ENCODE results near the gene TMEM9.

TMEM9 gene

DNA sequence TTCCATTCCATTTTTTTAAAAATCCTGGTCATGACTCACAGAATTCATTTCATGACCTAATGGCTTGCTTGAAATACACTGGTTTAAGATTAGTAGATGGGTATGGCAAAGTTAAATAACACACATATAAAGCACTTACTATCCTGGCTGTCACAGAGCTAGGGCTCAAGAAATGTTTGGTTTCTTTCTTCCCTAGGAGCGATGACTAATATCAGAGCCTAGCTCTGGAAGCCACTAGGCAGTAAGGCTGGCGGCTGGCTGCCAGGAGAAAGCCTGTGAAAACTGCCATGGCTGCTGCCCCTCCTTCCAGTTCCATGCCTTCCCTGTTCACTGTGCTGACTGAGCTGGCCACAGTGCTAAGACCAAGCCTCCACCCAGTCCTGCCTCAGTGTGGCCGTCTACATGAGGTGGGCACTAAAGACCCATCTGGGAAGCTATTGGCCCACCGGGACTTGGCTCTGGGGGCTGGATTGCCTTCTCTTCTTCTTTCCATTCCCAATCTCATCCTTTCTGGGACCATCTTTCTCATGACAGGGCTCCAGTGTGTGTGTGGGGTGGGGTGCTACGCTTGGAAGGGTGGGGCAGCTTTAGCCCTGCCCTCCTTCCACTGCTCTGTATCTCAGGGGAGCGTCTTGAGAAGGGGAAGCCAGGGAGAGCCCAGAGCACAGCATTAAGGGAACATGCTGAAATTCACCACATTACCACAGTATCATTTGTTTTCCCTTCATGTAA, 16.5 kb downstream of the TMEM9 start:
- Mint-ChIP-seq H3K27ac (no peak overlapping the region), H3K36me3 (peaks cover 30 to 58% of the 10 kb centered on the region in 2 donors), H3K27me3 (no peaks in the 10 kb centered on the region), H3K4me3 (no peak overlapping the region), H3K4me1 (peaks cover 7 to 10% of the 10 kb centered on the region in 2 donors), H3K9me3 (no peaks in the 10 kb centered on the region)
- DNase-seq (no peak), ATAC-seq (replicated peaks) (no peak)

DNA sequence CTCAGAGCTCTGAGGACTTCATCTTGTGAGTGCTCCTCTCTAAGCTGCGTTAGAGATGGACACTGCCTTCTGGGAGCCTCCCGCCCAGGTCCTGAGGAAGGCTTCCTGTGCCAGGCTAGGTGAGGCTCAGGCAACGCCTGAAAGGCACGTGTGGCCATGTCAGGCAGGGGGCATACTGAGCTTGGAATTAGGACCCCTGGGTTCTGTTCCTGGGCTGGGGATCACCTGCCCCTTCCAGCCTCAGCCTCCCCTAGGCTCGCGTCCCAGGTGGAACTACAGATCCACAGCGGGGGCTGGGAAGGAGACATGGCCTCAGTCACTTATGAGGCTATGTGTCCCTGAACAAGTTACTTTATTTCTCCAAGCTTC, 17.3 kb downstream of the TMEM9 start:
- Mint-ChIP-seq H3K27ac (no peak overlapping the region), H3K27me3 (no peaks in the 10 kb centered on the region), H3K4me3 (no peak overlapping the region), H3K4me1 (peaks cover 7 to 10% of the 10 kb centered on the region in 2 donors), H3K36me3 (peaks cover 25 to 55% of the 10 kb centered on the region in 2 donors), H3K9me3 (peaks cover 0 to under 1% of the 10 kb centered on the region in 2 donors)
- DNase-seq, result no peak
- no peak for ATAC-seq (replicated peaks)

DNA sequence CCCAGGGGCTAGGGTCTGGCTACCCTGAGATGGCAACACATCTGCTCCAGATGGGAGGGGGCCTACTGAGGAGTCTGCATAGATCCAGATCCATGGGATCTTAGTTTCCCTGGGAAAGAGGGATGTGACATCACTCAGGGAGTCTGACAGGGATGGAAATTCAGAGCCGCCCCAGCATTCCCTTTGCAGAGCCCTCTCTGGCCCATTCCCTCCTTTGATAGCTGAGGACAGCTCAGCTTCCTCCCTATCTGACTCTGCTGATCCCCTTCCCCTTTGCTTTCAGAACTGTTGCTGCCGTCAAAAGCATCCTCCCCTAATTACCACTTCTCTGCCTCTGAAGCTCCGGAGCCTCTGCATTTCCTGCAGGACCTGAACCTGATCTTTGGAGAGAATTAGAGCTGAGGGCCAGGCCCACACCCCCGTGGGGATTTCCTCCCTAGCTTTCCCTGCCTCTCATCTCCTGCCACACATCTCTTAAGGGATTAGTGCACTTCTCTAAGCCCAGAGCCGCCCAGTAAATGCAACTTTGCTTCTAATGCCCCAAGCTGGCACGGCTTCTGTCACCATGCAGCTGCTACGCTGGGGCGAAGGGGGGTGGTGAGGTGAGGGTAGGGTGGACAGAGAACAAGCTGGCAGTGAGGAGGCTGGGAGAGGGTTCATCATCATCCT, 17.8 kb downstream of the TMEM9 start:
- H3K36me3 Mint-ChIP-seq, result peaks cover 25 to 57% of the 10 kb centered on the region in 2 donors

DNA sequence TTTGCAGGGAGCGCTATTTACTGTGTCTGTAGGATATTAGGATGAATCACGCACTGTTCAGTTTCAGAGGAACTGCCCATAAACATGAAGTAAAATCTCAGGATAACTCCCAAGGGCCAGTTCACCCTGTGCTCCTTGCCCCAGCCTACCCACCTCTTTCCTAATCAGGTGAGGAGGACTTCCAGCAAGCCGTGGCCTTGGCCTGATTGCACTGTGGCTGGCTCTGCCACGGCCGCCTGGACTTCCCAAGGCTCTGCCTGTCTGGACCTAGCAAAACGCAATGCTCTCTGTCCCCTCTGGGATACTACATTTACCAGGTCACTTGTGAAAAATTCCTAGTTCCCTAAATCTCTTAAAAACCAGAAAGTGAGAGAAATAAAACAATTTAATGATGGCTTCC, 19.9 kb downstream of the TMEM9 start:
- H3K4me1 Mint-ChIP-seq, result no peaks in the 10 kb centered on the region
- no peak overlapping the region for H3K4me3 Mint-ChIP-seq
- ATAC-seq (replicated peaks), result no peak
- no peak for DNase-seq
- H3K27me3 Mint-ChIP-seq, result no peaks in the 10 kb centered on the region
- H3K27ac Mint-ChIP-seq, result no peak overlapping the region
- peaks cover 20 to 43% of the 10 kb centered on the region in 2 donors for H3K36me3 Mint-ChIP-seq
- H3K9me3 Mint-ChIP-seq, result peaks cover 1 to 8% of the 10 kb centered on the region in 2 donors

More for the DNA sequence above, 17.8 kb downstream of the TMEM9 start:
- Mint-ChIP-seq H3K4me3 (no peak overlapping the region), H3K27ac (no peak overlapping the region), H3K9me3 (peaks cover 0 to 4% of the 10 kb centered on the region in 2 donors), H3K4me1 (peaks cover 7 to 10% of the 10 kb centered on the region in 2 donors), H3K27me3 (no peaks in the 10 kb centered on the region)
- ATAC-seq (replicated peaks) (no peak), DNase-seq (no peak)

DNA sequence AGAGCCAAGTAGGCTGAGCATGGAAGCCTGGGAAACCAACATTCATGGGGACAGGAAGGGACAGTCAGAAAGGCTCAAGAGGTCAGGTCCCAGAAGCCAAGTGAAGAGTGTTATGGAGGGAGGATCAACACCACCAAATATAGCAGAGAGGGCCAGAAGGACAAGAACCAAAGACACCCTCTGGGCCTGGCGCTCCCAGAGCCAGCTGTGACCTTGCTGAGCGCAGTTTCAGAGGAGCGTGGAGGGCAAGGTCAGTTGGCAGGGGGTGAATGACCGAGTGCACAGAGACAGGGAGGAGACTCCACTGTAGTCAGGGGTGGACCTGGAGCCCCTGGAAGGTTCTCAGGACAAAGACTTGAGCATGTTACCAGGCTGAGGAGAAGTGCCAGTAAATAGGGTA, 22.9 kb downstream of the TMEM9 start:
- H3K36me3 Mint-ChIP-seq, result peaks cover 14 to 36% of the 10 kb centered on the region in 2 donors
- ATAC-seq (replicated peaks), result no peak
- H3K27ac Mint-ChIP-seq, result no peak overlapping the region
- peaks cover 1 to 8% of the 10 kb centered on the region in 2 donors for H3K9me3 Mint-ChIP-seq
- no peak overlapping the region for H3K4me3 Mint-ChIP-seq
- no peaks in the 10 kb centered on the region for H3K4me1 Mint-ChIP-seq
- no peak for DNase-seq
- H3K27me3 Mint-ChIP-seq, result no peaks in the 10 kb centered on the region

DNA sequence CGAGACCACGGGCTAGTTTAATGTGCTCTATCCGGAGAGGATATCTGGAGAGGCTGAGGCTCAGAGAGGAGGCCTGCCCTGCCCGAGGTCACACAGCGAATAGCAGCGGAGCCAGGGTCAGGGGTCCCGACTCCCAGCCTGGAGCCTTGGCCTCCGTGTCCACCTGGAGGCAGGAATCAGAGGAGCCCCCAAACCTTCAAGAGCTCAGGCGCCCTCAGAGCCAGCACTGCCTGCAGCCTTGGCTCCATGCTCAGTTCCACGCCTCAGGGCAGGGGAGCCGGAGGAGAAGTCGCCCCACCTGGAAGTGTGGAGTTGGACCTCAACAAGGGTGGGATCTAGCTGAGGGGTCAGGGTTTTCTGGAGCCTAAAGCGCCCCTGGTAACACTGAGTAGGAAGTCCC, 25.3 kb downstream of the TMEM9 start:
- H3K36me3 Mint-ChIP-seq, result peaks cover 7 to 17% of the 10 kb centered on the region in 2 donors
- H3K27me3 Mint-ChIP-seq, result peaks cover 3 to 8% of the 10 kb centered on the region in 2 donors
- H3K27ac Mint-ChIP-seq, result no peak overlapping the region
- ATAC-seq (replicated peaks) (no peak), DNase-seq (no peak)
- H3K9me3 Mint-ChIP-seq, result peaks cover 1 to 8% of the 10 kb centered on the region in 2 donors
- no peaks in the 10 kb centered on the region for H3K4me1 Mint-ChIP-seq
- no peak overlapping the region for H3K4me3 Mint-ChIP-seq

DNA sequence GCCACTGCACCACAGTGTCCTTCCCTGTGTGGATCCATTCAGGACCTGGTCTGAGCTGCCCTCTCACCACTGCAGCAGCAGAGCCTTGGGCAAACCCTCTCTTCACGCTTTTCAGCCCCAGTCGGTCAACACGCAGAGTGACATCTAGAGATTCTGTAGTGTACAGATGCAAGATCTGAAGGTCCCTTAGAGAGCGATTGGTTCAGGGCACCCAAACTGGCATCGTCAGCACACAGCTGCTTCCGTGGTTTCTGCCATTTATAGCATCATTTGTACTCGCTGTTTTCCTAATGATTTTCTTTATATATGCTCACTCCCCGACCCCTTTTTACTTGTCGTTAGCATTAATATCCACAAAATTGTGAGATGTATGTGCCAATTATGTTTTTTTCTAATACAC, 25.8 kb downstream of the TMEM9 start:
- Mint-ChIP-seq H3K36me3 (peaks cover 6 to 14% of the 10 kb centered on the region in 2 donors), H3K27me3 (peaks cover 3 to 8% of the 10 kb centered on the region in 2 donors), H3K4me3 (no peak overlapping the region), H3K4me1 (no peaks in the 10 kb centered on the region), H3K27ac (no peak overlapping the region), H3K9me3 (peaks cover 1 to 8% of the 10 kb centered on the region in 2 donors)
- DNase-seq (no peak), ATAC-seq (replicated peaks) (no peak)

DNA sequence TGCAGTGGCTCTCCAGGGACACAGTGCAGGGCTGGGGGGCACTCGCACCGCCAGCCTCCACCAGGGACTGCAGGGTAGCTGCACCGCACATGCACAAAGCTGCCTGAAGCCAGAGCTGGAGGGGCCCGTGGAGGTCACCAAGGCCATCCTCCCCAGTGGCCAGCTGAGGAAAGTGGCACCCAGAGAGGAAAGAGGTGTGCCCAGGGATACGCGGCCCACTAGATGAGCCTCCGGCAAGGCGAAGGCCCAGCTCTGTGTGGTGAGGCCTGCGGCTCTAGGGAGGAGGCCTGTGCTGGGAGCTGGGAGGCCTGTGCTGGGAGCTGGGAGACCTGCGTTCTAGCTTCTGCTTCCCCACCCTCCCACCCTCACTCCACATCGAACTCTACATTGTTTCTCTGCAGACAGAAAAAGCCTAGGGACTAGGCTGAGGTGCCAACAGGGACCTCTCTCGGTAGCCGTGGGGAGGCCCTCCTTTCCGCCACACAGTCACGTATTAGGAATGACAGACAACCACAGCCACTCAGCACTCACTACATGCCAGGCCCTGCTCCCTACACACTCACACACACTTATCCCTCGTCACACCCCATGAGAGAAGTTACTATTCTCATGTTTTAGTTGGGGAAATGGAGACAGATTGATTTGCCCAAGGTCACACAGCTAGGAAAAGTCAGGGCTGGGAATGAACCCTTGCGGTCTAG, 26.4 kb downstream of the TMEM9 start:
- Mint-ChIP-seq H3K36me3 (peaks cover 6 to 9% of the 10 kb centered on the region in 2 donors), H3K27me3 (peaks cover 3 to 8% of the 10 kb centered on the region in 2 donors), H3K27ac (no peak overlapping the region), H3K4me3 (no peak overlapping the region), H3K4me1 (no peaks in the 10 kb centered on the region), H3K9me3 (peaks cover 1 to 8% of the 10 kb centered on the region in 2 donors)
- DNase-seq, result no peak
- ATAC-seq (replicated peaks), result no peak

DNA sequence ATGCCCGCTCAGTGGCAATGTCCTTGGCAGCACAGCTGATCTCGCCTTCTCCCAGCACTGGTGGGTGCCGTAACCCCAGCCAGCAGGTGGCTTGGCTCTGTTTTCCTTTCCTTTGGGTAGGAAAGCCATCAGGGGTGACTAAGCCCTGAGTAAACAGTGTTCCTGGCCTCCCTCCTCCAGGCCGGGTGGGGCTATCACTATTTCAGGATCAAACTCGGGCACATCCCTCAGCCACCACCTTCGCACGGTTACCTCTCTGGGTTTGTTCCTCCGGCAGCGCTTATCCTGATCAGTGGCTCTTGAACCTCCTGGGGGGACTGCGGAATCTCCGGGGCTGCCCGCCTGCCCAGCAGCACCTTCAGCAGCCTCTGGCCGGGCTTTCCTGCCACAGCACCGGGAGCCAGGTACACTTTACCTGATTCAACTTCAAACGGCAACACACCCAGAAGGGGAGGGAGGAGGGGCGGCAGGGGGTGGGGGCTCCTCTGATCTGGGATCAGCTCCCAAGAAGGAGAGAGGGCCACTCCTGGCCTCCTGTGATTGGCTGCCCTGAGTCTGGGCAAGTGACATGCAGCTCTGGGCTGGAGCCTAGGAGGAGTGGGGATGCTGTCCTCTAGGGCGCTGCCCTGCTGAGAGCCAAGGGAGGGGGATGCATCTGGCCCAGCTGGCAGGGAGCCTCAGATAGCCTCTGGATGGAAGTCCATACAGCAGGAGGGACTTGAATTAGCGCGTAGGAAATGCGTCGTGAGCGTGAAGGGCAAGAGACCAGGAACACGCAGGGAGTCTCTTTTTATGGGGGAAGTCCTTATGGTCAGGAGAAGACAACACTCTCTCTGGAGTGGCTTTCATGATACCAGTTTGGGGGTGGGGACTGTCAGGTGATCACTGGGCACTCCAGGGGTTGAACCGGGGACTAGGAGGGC, 27.2 kb downstream of the TMEM9 start, which contains the start of gene ASCL5:
Gene ASCL5 (minus strand): TSS at position 353 of the 923 bp plus-strand sequence. CDS start 11,812 bp downstream, outside the sequence.
- H3K27ac Mint-ChIP-seq, result no peak within 1 kb of the TSS
- peaks cover 1 to 8% of the 10 kb centered on the region in 2 donors for H3K9me3 Mint-ChIP-seq
- ATAC-seq (replicated peaks) (no peak), DNase-seq (no peak)
- peaks cover 3 to 8% of the 10 kb centered on the region in 2 donors for H3K27me3 Mint-ChIP-seq
- H3K4me1 Mint-ChIP-seq, result no peaks in the 10 kb centered on the region
- no peak within 1 kb of the TSS for H3K4me3 Mint-ChIP-seq
- H3K36me3 Mint-ChIP-seq, result peaks cover 2 to 5% of the 10 kb centered on the region in 2 donors

DNA sequence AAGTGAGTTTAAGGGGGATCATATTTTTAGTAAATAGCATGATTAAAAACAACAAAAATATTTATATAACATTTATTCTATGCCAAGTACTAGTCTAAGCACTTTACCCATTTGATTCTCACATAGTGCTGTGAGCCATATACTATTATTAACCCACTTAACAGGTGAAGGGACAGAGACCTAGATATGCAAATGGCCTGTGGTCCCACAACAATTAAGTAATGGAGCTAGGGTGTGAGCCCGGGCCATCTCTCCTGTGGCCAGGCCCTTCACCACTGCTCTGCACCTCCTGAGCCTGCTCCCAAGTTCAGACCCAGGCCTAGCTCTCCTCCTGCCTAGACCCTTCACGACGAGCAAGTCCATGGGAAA, 27.8 kb downstream of the TMEM9 start:
- Mint-ChIP-seq H3K36me3 (no peaks in the 10 kb centered on the region), H3K4me1 (no peaks in the 10 kb centered on the region)
- ATAC-seq (replicated peaks), result no peak

DNA sequence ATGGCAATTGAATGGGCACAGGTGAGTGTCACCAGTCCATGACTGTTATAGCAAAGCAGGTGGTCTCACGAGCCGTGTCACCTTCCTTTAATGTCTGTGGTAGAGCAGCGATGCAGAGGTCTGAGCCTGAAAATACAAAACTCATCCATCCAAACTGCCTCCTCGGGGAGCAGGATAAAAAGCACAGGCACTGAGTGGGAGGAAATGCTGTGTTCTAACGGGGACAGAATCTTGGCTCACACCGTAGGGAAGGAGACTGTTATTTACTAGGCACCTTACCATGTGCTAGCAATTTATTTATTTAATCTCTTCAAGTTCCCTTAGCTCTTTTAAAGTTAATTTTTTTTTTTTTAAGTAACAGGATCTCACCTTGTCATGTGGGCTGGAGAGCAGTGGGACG, 28.5 kb downstream of the TMEM9 start:
- Mint-ChIP-seq H3K27ac (no peak overlapping the region), H3K4me3 (no peak overlapping the region), H3K9me3 (peaks cover 1 to 3% of the 10 kb centered on the region in 2 donors), H3K27me3 (peaks cover 3 to 8% of the 10 kb centered on the region in 2 donors), H3K4me1 (no peaks in the 10 kb centered on the region), H3K36me3 (no peaks in the 10 kb centered on the region)
- ATAC-seq (replicated peaks) (no peak), DNase-seq (no peak)

More for the DNA sequence above, 27.8 kb downstream of the TMEM9 start:
- Mint-ChIP-seq H3K27ac (no peak overlapping the region), H3K9me3 (peaks cover 1 to 3% of the 10 kb centered on the region in 2 donors), H3K4me3 (no peak overlapping the region), H3K27me3 (peaks cover 3 to 8% of the 10 kb centered on the region in 2 donors)
- DNase-seq, result no peak

DNA sequence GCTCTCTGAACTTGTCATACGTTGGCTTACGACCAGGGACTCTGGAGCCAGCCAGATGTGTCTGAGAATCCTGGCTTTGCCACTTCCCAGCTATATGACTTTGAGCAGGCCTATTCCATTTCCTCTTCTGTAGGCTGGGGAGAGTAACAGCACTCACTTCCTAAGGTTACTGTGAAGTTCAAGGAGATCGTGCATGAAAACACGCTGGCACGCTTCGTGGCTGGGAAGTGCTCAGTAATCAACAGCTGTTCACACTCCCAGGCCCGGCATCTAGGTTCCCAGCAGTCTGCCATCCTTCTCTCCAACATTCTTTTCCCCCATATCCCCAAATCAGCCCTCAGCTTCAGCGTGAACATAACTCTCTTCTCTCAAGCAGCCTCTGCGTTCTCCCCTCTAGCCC, 29.3 kb downstream of the TMEM9 start:
- Mint-ChIP-seq H3K36me3 (no peaks in the 10 kb centered on the region), H3K27ac (no peak overlapping the region), H3K4me3 (no peak overlapping the region), H3K27me3 (peaks cover 3 to 8% of the 10 kb centered on the region in 2 donors), H3K4me1 (peaks cover 0 to 4% of the 10 kb centered on the region in 2 donors), H3K9me3 (peaks cover 0 to under 1% of the 10 kb centered on the region in 2 donors)
- ATAC-seq (replicated peaks), result no peak
- DNase-seq, result no peak

DNA sequence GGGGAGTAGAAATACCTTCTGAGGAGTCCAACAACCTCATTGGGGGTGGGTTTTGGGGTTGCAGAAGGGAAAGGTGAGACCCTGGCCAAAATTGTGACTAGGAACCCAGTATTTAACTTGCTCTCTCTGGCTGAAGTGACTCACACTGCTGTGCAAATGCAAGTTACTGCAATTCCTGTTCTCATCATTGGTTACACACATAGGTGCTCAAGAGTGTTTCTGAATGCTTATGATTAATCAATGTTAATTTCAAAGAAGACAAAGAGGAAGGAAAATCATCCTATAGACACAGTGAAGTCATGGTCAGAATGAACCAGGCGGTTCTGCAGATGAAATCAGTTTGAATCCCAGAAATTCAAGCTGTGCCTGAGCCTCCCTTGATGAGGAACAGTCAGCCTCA, 30.4 kb downstream of the TMEM9 start:
- Mint-ChIP-seq H3K27me3 (peaks cover 3 to 8% of the 10 kb centered on the region in 2 donors), H3K4me3 (no peak overlapping the region), H3K36me3 (no peaks in the 10 kb centered on the region), H3K27ac (no peak overlapping the region), H3K4me1 (peaks cover 2 to 9% of the 10 kb centered on the region in 2 donors), H3K9me3 (no peaks in the 10 kb centered on the region)
- ATAC-seq (replicated peaks) (no peak), DNase-seq (no peak)
